SK-N-SH treated with all-trans-retinoic acid at 6 μM for 48 hours (cell line): Measurements from ENCODE around the gene NDE1.

Experiments used
- ATAC-seq: fragments of 200-7000 bp; cut with Tn5 transposase; 3 replicates; pipeline ENCODE4 v1.9.1; 2020; ENCODE audit warnings: mild to moderate bottlenecking, moderate library complexity
- ARNTL ChIP-seq: fragments of 450-650 bp; formaldehyde crosslinking; IDR thresholded peaks from 2 replicates; pipeline ENCODE4 v1.5.0; 2020; ENCODE audit warnings: low read depth, mild to moderate bottlenecking, moderate library complexity, borderline replicate concordance
- BACH2 ChIP-seq: fragments of 250-450 bp; sonication (Bioruptor Pico); IDR thresholded peaks from 2 replicates; pipeline ENCODE4 v1.9.0; 2021; ENCODE audit warnings: mild to moderate bottlenecking, borderline replicate concordance
- CSDC2 ChIP-seq: fragments of 250-450 bp; sonication (Bioruptor Pico); IDR thresholded peaks from 2 replicates; pipeline ENCODE4 v1.5.0; 2020; ENCODE audit warnings: mild to moderate bottlenecking, moderate library complexity
- ESRRG ChIP-seq: fragments of 250-450 bp; sonication (Bioruptor Pico); IDR thresholded peaks from 2 replicates; pipeline ENCODE4 v1.6.1; 2021; ENCODE audit warnings: mild to moderate bottlenecking
- GLIS3 ChIP-seq: fragments of 250-450 bp; sonication (Bioruptor Pico); IDR thresholded peaks from 2 replicates; pipeline ENCODE4 v1.5.0; 2020; ENCODE audit warnings: mild to moderate bottlenecking, moderate library complexity
- ISL1 ChIP-seq: fragments of 250-450 bp; sonication (Bioruptor Pico); IDR thresholded peaks from 2 replicates; pipeline ENCODE4 v2.1.2; 2022; ENCODE audit warnings: mild to moderate bottlenecking, moderate library complexity
- OSR1 ChIP-seq: fragments of 250-450 bp; sonication (Bioruptor Pico); IDR thresholded peaks from 2 replicates; pipeline ENCODE4 v1.8.0; 2022; ENCODE audit warnings: moderate library complexity, mild to moderate bottlenecking, inconsistent platforms
- PPARA ChIP-seq: fragments of 250-450 bp; sonication (Bioruptor Pico); IDR thresholded peaks from 2 replicates; pipeline ENCODE4 v1.5.0; 2020; ENCODE audit warnings: mild to moderate bottlenecking, borderline replicate concordance
- RARB ChIP-seq: fragments of 250-450 bp; sonication (Bioruptor Pico); IDR thresholded peaks from 2 replicates; pipeline ENCODE4 v1.8.0; 2021; ENCODE audit warnings: mild to moderate bottlenecking, moderate library complexity
- SNAI2 ChIP-seq: fragments of 250-450 bp; sonication (Bioruptor Pico); IDR thresholded peaks from 2 replicates; pipeline ENCODE4 v1.5.0; 2020; ENCODE audit warnings: mild to moderate bottlenecking, moderate library complexity
- TOX ChIP-seq: fragments of 250-450 bp; sonication (Bioruptor Pico); IDR thresholded peaks from 2 replicates; pipeline ENCODE4 v1.8.0; 2021; ENCODE audit warnings: mild to moderate bottlenecking, moderate library complexity, borderline replicate concordance
- ZFP3 ChIP-seq: fragments of 250-450 bp; sonication (Bioruptor Pico); IDR thresholded peaks from 2 replicates; pipeline ENCODE4 v1.5.0; 2020; ENCODE audit warnings: mild to moderate bottlenecking, moderate library complexity
- ZFP30 ChIP-seq: fragments of 450-650 bp; formaldehyde crosslinking; IDR thresholded peaks from 2 replicates; pipeline ENCODE4 v1.5.0; 2022; ENCODE audit warnings: mild to moderate bottlenecking, moderate library complexity
- ZNF565 ChIP-seq: fragments of 450-650 bp; formaldehyde crosslinking; conservative IDR thresholded peaks from 2 replicates; pipeline ENCODE4 v1.5.0; 2020; ENCODE audit warnings: low read depth, mild to moderate bottlenecking, moderate library complexity
- ZNF70 ChIP-seq: fragments of 450-650 bp; formaldehyde crosslinking; IDR thresholded peaks from 2 replicates; pipeline ENCODE4 v1.5.0; 2020; ENCODE audit warnings: mild to moderate bottlenecking, moderate library complexity
- ZNF8 ChIP-seq: fragments of 450-650 bp; formaldehyde crosslinking; IDR thresholded peaks from 2 replicates; pipeline ENCODE4 v1.5.0; 2020; ENCODE audit warnings: mild to moderate bottlenecking, moderate library complexity
- TF ChIP-seq, protein P1 (sequence below): fragments of 250-450 bp; sonication (Bioruptor Pico); IDR thresholded peaks from 2 replicates; pipeline ENCODE4 v1.8.0; 2021; ENCODE audit warnings: low read depth, mild to moderate bottlenecking, moderate library complexity, borderline replicate concordance
- TF ChIP-seq, protein P2 (sequence below): fragments of 250-450 bp; sonication (Bioruptor Pico); IDR thresholded peaks from 2 replicates; pipeline ENCODE4 v1.5.0; 2020; ENCODE audit warnings: mild to moderate bottlenecking, moderate library complexity
- TF ChIP-seq, protein P3 (sequence below): fragments of 250-450 bp; sonication (Bioruptor Pico); IDR thresholded peaks from 2 replicates; pipeline ENCODE4 v1.5.1; 2020; ENCODE audit warnings: low read depth, mild to moderate bottlenecking, moderate library complexity
- TF ChIP-seq, protein P4 (sequence below): fragments of 250-450 bp; sonication (Bioruptor Pico); IDR thresholded peaks from 2 replicates; pipeline ENCODE4 v1.8.0; 2020; ENCODE audit warnings: mild to moderate bottlenecking, moderate library complexity, borderline replicate concordance
- TF ChIP-seq, protein P5 (sequence below): fragments of 250-450 bp; sonication (Bioruptor Pico); IDR thresholded peaks from 2 replicates; pipeline ENCODE4 v1.5.1; 2021; ENCODE audit warnings: mild to moderate bottlenecking, moderate library complexity

NDE1 gene

DNA sequence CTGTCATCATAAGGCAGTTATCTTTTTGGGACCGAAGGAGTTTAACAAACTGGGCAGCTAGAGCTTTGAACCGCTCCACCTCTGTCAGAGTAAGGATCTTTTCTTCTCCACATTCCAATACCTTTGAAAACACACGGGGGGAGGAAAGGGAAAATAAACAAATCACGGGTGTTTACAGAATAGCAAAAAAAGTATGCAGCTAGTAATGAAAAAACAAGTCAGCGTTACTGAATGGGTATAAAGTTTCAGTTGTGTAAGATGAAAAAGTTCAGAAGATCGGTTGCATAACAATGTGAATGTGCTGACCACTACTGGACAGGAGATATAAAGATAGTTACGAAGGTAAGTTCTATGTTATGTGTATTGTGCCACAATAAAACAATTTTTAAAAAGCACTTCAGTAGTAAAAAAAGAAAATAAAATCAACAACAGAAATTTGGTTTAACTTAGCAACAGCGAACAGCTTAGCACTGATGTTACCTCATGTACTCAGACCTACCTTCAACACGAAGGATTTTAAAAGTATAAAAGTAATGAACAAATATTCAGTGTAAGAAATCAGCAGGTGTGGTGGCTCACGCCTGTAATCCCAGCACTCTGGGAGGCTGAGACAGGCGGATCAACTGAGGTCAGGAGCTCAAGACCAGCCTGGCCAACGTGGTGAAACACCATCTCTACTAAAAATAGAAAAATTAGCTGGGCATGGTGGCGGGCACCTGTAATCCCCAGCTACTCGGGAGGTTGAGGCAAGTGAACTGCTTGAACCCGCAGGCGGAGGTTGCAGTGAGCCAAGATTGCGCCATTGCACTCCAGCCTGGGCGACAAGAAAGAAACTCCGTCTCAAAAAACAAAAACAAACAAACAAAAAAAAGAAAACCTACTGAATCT lies 41.4 kb upstream of the NDE1 start:
- no peak for ATAC-seq
- TF ChIP-seq, protein P1, sequence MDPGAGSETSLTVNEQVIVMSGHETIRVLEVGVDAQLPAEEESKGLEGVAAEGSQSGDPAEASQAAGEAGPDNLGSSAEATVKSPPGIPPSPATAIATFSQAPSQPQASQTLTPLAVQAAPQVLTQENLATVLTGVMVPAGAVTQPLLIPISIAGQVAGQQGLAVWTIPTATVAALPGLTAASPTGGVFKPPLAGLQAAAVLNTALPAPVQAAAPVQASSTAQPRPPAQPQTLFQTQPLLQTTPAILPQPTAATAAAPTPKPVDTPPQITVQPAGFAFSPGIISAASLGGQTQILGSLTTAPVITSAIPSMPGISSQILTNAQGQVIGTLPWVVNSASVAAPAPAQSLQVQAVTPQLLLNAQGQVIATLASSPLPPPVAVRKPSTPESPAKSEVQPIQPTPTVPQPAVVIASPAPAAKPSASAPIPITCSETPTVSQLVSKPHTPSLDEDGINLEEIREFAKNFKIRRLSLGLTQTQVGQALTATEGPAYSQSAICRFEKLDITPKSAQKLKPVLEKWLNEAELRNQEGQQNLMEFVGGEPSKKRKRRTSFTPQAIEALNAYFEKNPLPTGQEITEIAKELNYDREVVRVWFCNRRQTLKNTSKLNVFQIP, result no peak
- TF ChIP-seq, protein P2, sequence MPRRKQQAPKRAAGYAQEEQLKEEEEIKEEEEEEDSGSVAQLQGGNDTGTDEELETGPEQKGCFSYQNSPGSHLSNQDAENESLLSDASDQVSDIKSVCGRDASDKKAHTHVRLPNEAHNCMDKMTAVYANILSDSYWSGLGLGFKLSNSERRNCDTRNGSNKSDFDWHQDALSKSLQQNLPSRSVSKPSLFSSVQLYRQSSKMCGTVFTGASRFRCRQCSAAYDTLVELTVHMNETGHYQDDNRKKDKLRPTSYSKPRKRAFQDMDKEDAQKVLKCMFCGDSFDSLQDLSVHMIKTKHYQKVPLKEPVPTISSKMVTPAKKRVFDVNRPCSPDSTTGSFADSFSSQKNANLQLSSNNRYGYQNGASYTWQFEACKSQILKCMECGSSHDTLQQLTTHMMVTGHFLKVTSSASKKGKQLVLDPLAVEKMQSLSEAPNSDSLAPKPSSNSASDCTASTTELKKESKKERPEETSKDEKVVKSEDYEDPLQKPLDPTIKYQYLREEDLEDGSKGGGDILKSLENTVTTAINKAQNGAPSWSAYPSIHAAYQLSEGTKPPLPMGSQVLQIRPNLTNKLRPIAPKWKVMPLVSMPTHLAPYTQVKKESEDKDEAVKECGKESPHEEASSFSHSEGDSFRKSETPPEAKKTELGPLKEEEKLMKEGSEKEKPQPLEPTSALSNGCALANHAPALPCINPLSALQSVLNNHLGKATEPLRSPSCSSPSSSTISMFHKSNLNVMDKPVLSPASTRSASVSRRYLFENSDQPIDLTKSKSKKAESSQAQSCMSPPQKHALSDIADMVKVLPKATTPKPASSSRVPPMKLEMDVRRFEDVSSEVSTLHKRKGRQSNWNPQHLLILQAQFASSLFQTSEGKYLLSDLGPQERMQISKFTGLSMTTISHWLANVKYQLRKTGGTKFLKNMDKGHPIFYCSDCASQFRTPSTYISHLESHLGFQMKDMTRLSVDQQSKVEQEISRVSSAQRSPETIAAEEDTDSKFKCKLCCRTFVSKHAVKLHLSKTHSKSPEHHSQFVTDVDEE (CRISPR knock-in tag), result no peak
- TF ChIP-seq PPARA (CRISPR knock-in tag) (no peak), ZFP3 (no peak), ZNF565 (CRISPR knock-in tag) (no peak), TOX (CRISPR knock-in tag) (no peak), RARB (CRISPR knock-in tag) (no peak), ZNF70 (no peak), OSR1 (CRISPR knock-in tag) (no peak), CSDC2 (CRISPR knock-in tag) (no peak), ARNTL (CRISPR knock-in tag) (no peak), SNAI2 (CRISPR knock-in tag) (no peak), ISL1 (no peak), GLIS3 (CRISPR knock-in tag) (no peak), ZNF8 (CRISPR knock-in tag) (no peak), ZFP30 (CRISPR knock-in tag) (no peak), ESRRG (CRISPR knock-in tag) (no peak), BACH2 (CRISPR knock-in tag) (no peak)
- TF ChIP-seq, protein P3, sequence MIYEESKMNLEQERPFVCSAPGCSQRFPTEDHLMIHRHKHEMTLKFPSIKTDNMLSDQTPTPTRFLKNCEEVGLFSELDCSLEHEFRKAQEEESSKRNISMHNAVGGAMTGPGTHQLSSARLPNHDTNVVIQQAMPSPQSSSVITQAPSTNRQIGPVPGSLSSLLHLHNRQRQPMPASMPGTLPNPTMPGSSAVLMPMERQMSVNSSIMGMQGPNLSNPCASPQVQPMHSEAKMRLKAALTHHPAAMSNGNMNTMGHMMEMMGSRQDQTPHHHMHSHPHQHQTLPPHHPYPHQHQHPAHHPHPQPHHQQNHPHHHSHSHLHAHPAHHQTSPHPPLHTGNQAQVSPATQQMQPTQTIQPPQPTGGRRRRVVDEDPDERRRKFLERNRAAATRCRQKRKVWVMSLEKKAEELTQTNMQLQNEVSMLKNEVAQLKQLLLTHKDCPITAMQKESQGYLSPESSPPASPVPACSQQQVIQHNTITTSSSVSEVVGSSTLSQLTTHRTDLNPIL (CRISPR knock-in tag), result no peak
- TF ChIP-seq, protein P4, sequence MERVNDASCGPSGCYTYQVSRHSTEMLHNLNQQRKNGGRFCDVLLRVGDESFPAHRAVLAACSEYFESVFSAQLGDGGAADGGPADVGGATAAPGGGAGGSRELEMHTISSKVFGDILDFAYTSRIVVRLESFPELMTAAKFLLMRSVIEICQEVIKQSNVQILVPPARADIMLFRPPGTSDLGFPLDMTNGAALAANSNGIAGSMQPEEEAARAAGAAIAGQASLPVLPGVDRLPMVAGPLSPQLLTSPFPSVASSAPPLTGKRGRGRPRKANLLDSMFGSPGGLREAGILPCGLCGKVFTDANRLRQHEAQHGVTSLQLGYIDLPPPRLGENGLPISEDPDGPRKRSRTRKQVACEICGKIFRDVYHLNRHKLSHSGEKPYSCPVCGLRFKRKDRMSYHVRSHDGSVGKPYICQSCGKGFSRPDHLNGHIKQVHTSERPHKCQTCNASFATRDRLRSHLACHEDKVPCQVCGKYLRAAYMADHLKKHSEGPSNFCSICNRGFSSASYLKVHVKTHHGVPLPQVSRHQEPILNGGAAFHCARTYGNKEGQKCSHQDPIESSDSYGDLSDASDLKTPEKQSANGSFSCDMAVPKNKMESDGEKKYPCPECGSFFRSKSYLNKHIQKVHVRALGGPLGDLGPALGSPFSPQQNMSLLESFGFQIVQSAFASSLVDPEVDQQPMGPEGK (CRISPR knock-in tag), result no peak

DNA sequence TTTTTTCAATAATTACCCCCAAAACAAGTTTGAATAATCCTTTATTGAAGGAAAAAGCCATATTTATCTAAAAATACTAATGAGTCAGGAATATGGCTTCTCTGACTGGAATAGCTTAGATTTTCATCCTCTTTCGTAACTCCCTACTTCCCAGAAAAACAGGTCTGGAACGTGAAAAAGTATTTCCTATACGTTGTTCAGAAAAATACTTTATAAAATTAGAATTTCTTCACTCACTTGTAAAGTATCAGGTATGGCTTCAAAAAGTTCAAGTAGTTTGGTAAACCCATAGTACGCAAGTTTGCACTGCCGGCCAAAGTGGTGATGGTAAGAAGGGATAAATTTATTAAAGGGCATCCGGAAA lies 40.8 kb upstream of the NDE1 start:
- ATAC-seq, result no peak
- TF ChIP-seq ESRRG (CRISPR knock-in tag) (no peak), RARB (CRISPR knock-in tag) (no peak), OSR1 (CRISPR knock-in tag) (no peak), ZNF8 (CRISPR knock-in tag) (no peak), ZNF565 (CRISPR knock-in tag) (no peak), ISL1 (no peak)
- TF ChIP-seq, protein P5, sequence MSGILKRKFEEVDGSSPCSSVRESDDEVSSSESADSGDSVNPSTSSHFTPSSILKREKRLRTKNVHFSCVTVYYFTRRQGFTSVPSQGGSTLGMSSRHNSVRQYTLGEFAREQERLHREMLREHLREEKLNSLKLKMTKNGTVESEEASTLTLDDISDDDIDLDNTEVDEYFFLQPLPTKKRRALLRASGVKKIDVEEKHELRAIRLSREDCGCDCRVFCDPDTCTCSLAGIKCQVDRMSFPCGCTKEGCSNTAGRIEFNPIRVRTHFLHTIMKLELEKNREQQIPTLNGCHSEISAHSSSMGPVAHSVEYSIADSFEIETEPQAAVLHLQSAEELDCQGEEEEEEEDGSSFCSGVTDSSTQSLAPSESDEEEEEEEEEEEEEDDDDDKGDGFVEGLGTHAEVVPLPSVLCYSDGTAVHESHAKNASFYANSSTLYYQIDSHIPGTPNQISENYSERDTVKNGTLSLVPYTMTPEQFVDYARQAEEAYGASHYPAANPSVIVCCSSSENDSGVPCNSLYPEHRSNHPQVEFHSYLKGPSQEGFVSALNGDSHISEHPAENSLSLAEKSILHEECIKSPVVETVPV (CRISPR knock-in tag), result no peak
- TF ChIP-seq, protein P3 (CRISPR knock-in tag), result no peak
